ENCODE results near the gene CCL27.
A peak's percentile ranks its signal among the peaks of the same experiment; 100 is the strongest.

Gene CCL27

DNA sequence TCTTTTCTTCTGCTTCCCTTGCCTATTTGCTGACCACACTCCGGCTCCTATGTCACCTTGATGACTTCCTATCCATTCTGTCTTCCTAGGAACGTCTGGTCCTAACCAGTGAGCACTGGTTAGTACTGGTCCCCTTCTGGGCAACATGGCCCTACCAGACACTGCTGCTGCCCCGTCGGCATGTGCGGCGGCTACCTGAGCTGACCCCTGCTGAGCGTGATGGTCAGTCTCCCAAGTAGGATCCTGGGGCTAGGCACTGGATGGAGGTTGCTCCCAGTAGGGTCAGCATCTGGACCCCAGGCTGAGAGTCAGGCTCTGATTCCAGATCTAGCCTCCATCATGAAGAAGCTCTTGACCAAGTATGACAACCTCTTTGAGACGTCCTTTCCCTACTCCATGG is 13.8 kb downstream of the CCL27 start:
- H3K9me3 ChIP-seq (ENCODE audit: insufficient read depth, low read length), result no peaks in the 10 kb centered on the region

DNA sequence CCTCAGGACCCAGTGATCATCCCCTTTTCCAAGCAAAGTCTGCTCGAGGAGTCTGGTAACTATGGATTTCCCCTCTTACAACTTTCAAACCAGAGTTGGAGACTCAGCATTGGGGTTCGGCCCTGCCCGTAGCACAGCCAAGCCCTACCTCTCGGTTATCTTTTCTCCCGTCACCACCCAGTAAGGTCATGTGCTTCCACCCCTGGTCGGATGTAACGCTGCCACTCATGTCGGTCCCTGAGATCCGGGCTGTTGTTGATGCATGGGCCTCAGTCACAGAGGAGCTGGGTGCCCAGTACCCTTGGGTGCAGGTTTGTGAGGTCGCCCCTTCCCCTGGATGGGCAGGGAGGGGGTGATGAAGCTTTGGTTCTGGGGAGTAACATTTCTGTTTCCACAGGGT is 14.8 kb downstream of the CCL27 start:
- H3K4me3 ChIP-seq (ENCODE audit: low read length), result peak overlapping the region; percentile 96
- H2AFZ ChIP-seq (ENCODE audit: low read depth, low read length), result no peak overlapping the region
- no peaks in the 10 kb centered on the region for H3K9me3 ChIP-seq (ENCODE audit: insufficient read depth, low read length)
- peaks cover 13% of the 10 kb centered on the region for H3K79me2 ChIP-seq (ENCODE audit: low read length)
- peaks cover 3% of the 10 kb centered on the region; the same call in 1 of the 2 replicates for H4K20me1 ChIP-seq (ENCODE audit: insufficient read depth, low read length)
- H3K27me3 ChIP-seq (ENCODE audit: low read depth, low read length), result no peaks in the 10 kb centered on the region
- H3K9ac ChIP-seq (ENCODE audit: low read length), result peak overlapping the region; percentile 92; the same call in 1 of the 2 replicates
- TF ChIP-seq EZH2phosphoT487 (IDR thresholded peaks at IDR 0.05; ENCODE audit: low read depth), result no peak
- TF ChIP-seq CTCF (IDR thresholded peaks at IDR 0.05; ENCODE audit: low read depth, low read length), result no peak
- H3K4me2 ChIP-seq (ENCODE audit: low read length), result peak overlapping the region; percentile 89
- H3K4me1 ChIP-seq (ENCODE audit: low read length), result peaks cover 13% of the 10 kb centered on the region
- H3K36me3 ChIP-seq (replicated peaks; ENCODE audit: low read depth, low read length), result peaks cover 19% of the 10 kb centered on the region
- H3K27ac ChIP-seq (ENCODE audit: low read length), result no peak overlapping the region

More for the DNA sequence above, 13.8 kb downstream of the CCL27 start:
- Histone ChIP-seq H3K79me2 (ENCODE audit: low read length) (peaks cover 13% of the 10 kb centered on the region), H2AFZ (ENCODE audit: low read depth, low read length) (no peak overlapping the region), H3K27me3 (ENCODE audit: low read depth, low read length) (no peaks in the 10 kb centered on the region), H3K4me1 (ENCODE audit: low read length) (peaks cover 13% of the 10 kb centered on the region), H3K9ac (ENCODE audit: low read length) (no peak overlapping the region), H4K20me1 (ENCODE audit: insufficient read depth, low read length) (peaks cover 3% of the 10 kb centered on the region; the same call in 1 of the 2 replicates), H3K27ac (ENCODE audit: low read length) (no peak overlapping the region), H3K4me2 (ENCODE audit: low read length) (no peak overlapping the region), H3K4me3 (ENCODE audit: low read length) (no peak overlapping the region), H3K36me3 (replicated peaks; ENCODE audit: low read depth, low read length) (peaks cover 19% of the 10 kb centered on the region)
- TF ChIP-seq CTCF (IDR thresholded peaks at IDR 0.05; ENCODE audit: low read depth, low read length), result no peak

DNA sequence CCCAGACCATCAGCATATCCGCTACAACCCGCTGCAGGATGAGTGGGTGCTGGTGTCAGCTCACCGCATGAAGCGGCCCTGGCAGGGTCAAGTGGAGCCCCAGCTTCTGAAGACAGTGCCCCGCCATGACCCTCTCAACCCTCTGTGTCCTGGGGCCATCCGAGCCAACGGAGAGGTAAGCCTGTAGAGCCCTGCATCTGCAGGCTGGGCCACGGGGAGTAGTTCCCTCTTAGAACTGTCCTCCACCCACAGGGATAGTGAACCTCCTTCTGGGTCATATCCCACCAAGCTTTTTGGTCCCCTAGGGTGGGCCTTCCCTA is 15.4 kb downstream of the CCL27 start:
- TF ChIP-seq CTCF (IDR thresholded peaks at IDR 0.05; ENCODE audit: low read depth, low read length) (no peak), EZH2phosphoT487 (IDR thresholded peaks at IDR 0.05; ENCODE audit: low read depth) (no peak)
- Histone ChIP-seq H2AFZ (ENCODE audit: low read depth, low read length) (no peak overlapping the region), H3K79me2 (ENCODE audit: low read length) (peaks cover 13% of the 10 kb centered on the region), H3K36me3 (replicated peaks; ENCODE audit: low read depth, low read length) (peaks cover 19% of the 10 kb centered on the region), H3K4me3 (ENCODE audit: low read length) (peak overlapping the region; percentile 96), H3K27me3 (ENCODE audit: low read depth, low read length) (no peaks in the 10 kb centered on the region), H3K27ac (ENCODE audit: low read length) (peak overlapping the region; percentile 49; the same call in 1 of the 2 replicates), H3K9me3 (ENCODE audit: insufficient read depth, low read length) (no peaks in the 10 kb centered on the region), H3K9ac (ENCODE audit: low read length) (peak overlapping the region; percentile 92), H3K4me1 (ENCODE audit: low read length) (peaks cover 13% of the 10 kb centered on the region), H3K4me2 (ENCODE audit: low read length) (peak overlapping the region; percentile 89), H4K20me1 (ENCODE audit: insufficient read depth, low read length) (peaks cover 3% of the 10 kb centered on the region; the same call in 1 of the 2 replicates)

- H4K20me1 ChIP-seq (ENCODE audit: insufficient read depth, low read length), result peaks cover 3% of the 10 kb centered on the region; the same call in 1 of the 2 replicates
- peak within 1 kb of the TSS; percentile 92 for H3K9ac ChIP-seq (ENCODE audit: low read length)
- H3K27me3 ChIP-seq (ENCODE audit: low read depth, low read length), result no peaks in the 10 kb centered on the region
- H3K4me3 ChIP-seq (ENCODE audit: low read length), result peak within 1 kb of the TSS; percentile 96
- peaks cover 19% of the 10 kb centered on the region for H3K36me3 ChIP-seq (replicated peaks; ENCODE audit: low read depth, low read length)
- no peaks in the 10 kb centered on the region for H3K9me3 ChIP-seq (ENCODE audit: insufficient read depth, low read length)
- peak within 1 kb of the TSS; percentile 89 for H3K4me2 ChIP-seq (ENCODE audit: low read length)
- H3K4me1 ChIP-seq (ENCODE audit: low read length), result peaks cover 13% of the 10 kb centered on the region
- H3K27ac ChIP-seq (ENCODE audit: low read length), result peak within 1 kb of the TSS; percentile 49
- TF ChIP-seq EZH2phosphoT487 (IDR thresholded peaks at IDR 0.05; ENCODE audit: low read depth), result no peak
- TF ChIP-seq CTCF (IDR thresholded peaks at IDR 0.05; ENCODE audit: low read depth, low read length), result peak; percentile 62
- peak within 1 kb of the TSS; percentile 96 for H2AFZ ChIP-seq (ENCODE audit: low read depth, low read length)
- H3K79me2 ChIP-seq (ENCODE audit: low read length), result peaks cover 13% of the 10 kb centered on the region
Observed at GRCh38 chr9:34646211-34647083, 16.0 kb downstream of the CCL27 start, which contains the start of gene GALT. Gene GALT (plus strand): TSS chr9:34646675. CDS start chr9:34646705, 30 bp downstream.

Data from OCI-LY3 (cell line).